HEK293T (cell line): ENCODE results near the gene BBS9.

Source experiments
- CTCF ChIA-PET: fragments of 350-600 bp; formaldehyde crosslinking; extraction: SDS; loops from one replicate; lab custom pipeline; 2021; ENCODE audit warnings: antibody characterized with exemption, inconsistent platforms; lab: Yijun Ruan, JAX
- POLR2A ChIA-PET: fragments of 350-600 bp; formaldehyde crosslinking; extraction: SDS; loops from one replicate; lab custom pipeline; 2020; ENCODE audit warnings: antibody characterized with exemption, inconsistent platforms; lab: Yijun Ruan, JAX
- DNase-seq: peaks from one replicate; pipeline ENCODE4 v3.0.0; 2012; ENCODE audit warnings: mixed read lengths; ENCODE audit errors: extremely low spot score
- ARNT ChIP-seq: fragments of 450-650 bp; IDR thresholded peaks from 2 replicates; pipeline ENCODE4 v1.6.1; 2017; ENCODE audit warnings: mild to moderate bottlenecking
- BHLHE40 ChIP-seq: fragments of 450-650 bp; IDR thresholded peaks from 2 replicates; pipeline ENCODE4 v1.6.1; 2016; ENCODE audit warnings: mild to moderate bottlenecking, moderate library complexity, borderline replicate concordance
- CTBP1 ChIP-seq: fragments of 450-650 bp; IDR thresholded peaks from 2 replicates; pipeline ENCODE4 v1.6.1; 2016; ENCODE audit warnings: borderline replicate concordance
- ELF4 ChIP-seq: fragments of 450-650 bp; IDR thresholded peaks from 2 replicates; pipeline ENCODE4 v1.6.1; 2017; ENCODE audit warnings: antibody characterized with exemption
- FOXA1 ChIP-seq: fragments of 450-650 bp; IDR thresholded peaks from 2 replicates; pipeline ENCODE4 v1.6.1; 2016; ENCODE audit warnings: mild to moderate bottlenecking
- FOXK2 ChIP-seq: fragments of 450-650 bp; IDR thresholded peaks from 2 replicates; pipeline ENCODE4 v1.6.1; 2016; ENCODE audit warnings: mild to moderate bottlenecking
- FOXM1 ChIP-seq: fragments of 450-650 bp; IDR thresholded peaks from 2 replicates; pipeline ENCODE4 v1.6.1; 2017; ENCODE audit warnings: mild to moderate bottlenecking, borderline replicate concordance
- HDGF ChIP-seq: fragments of 450-650 bp; IDR thresholded peaks from 2 replicates; pipeline ENCODE4 v1.6.1; 2017; ENCODE audit warnings: antibody characterized with exemption, borderline replicate concordance
- L3MBTL2 ChIP-seq: fragments of 450-650 bp; conservative IDR thresholded peaks from 2 replicates; pipeline ENCODE4 v1.6.1; 2016; ENCODE audit warnings: mild to moderate bottlenecking
- LEF1 ChIP-seq: fragments of 450-650 bp; IDR thresholded peaks from 2 replicates; pipeline ENCODE4 v1.6.1; 2017; ENCODE audit warnings: mild to moderate bottlenecking, borderline replicate concordance
- NFRKB ChIP-seq: fragments of 450-650 bp; IDR thresholded peaks from 2 replicates; pipeline ENCODE4 v1.6.1; 2016; ENCODE audit warnings: mild to moderate bottlenecking, moderate library complexity
- SP1 ChIP-seq: fragments of 450-650 bp; IDR thresholded peaks from 2 replicates; pipeline ENCODE4 v1.6.1; 2017
- SUZ12 ChIP-seq: fragments of 450-650 bp; IDR thresholded peaks from 2 replicates; pipeline ENCODE4 v1.6.1; 2016; ENCODE audit warnings: mild to moderate bottlenecking
- TARDBP ChIP-seq: fragments of 450-650 bp; IDR thresholded peaks from 2 replicates; pipeline ENCODE4 v1.6.1; 2016
- ZNF384 ChIP-seq: fragments of 450-650 bp; IDR thresholded peaks from 2 replicates; pipeline ENCODE4 v1.6.1; 2016
- TF ChIP-seq, protein P1 (sequence below): fragments of 450-650 bp; IDR thresholded peaks from 2 replicates; pipeline ENCODE4 v1.6.1; 2016

BBS9 gene

DNA sequence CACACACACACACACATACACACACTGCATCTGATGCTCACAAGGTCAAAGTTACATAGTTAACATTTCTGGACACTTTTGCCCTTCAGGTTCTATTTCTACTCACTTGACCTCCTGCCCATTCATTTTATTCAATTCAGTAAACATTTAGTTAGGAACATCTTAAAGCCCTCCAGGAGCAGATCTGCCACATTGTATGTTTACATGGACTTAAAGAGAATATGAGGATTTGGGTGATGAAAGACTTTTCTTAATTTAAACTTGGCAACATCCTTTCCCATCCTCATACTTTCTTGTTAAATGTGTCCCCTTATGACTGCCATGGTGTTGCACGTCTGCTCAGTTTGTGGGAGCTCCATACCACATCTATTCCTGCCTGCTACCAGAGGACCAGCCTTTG is 453.2 kb downstream of the BBS9 start:
- ChIA-PET POLR2A (interaction anchor here (0.5 kb wide), 1 partner anchor 23 kb away, joined by 3 read pairs; no protein-coding TSS in a partner anchor), CTCF (no interaction called here)
- no peak for TF ChIP-seq CTBP1
- TF ChIP-seq SUZ12: no peak
- TF ChIP-seq ZNF384: no peak
- TF ChIP-seq L3MBTL2: no peak
- no peak for TF ChIP-seq ARNT
- TF ChIP-seq BHLHE40: no peak
- TF ChIP-seq ELF4: no peak
- DNase-seq: no peak

DNA sequence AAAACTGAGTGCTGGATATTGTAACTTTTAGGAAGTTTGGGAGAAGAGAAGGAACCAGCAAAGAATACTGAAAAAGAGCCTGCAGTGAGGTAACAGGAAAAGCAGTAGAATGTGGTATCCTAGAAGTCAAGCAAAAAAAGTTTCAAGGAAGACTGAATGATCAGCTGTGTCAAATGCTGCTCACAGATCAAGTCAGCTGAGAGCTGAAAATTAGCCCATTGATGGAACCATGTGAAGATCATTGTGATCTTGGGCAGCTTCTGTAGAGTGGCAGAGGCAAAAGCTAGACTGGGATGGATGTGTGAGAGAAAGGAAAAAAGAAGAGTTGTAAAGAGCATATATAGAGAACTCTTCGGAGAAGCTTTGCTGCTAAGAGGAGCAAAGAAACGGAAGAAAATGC is 460.5 kb downstream of the BBS9 start:
- ChIA-PET CTCF (no interaction called here), POLR2A (no interaction called here)
- DNase-seq: no peak
- TF ChIP-seq FOXM1 (no peak), L3MBTL2 (no peak), BHLHE40 (no peak), HDGF (no peak), TARDBP (no peak), LEF1 (no peak), FOXK2 (no peak), FOXA1 (no peak), SP1 (no peak), NFRKB (no peak), ARNT (no peak), ZNF384 (no peak), CTBP1 (no peak), ELF4 (no peak), SUZ12 (no peak)
- TF ChIP-seq, protein P1, sequence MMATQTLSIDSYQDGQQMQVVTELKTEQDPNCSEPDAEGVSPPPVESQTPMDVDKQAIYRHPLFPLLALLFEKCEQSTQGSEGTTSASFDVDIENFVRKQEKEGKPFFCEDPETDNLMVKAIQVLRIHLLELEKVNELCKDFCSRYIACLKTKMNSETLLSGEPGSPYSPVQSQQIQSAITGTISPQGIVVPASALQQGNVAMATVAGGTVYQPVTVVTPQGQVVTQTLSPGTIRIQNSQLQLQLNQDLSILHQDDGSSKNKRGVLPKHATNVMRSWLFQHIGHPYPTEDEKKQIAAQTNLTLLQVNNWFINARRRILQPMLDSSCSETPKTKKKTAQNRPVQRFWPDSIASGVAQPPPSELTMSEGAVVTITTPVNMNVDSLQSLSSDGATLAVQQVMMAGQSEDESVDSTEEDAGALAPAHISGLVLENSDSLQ: no peak

DNA sequence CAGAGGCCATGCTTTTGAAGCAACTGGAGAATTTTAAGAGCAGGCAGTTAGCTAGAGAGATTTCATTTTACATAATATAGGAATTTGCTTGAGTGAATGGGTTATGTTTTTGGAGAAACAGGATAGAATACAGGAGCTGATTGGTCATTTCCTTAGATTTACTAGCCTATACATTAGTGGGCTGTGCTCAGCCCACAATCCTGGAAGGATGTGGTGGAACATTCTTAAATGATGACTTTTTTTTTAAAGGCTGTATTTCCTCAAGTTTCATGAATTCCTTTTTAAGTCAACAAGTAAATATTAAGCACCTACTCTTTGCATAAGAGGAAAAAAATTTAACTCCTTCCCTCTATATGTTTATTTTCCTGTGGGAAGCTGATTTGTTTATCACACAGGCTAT is 461.6 kb downstream of the BBS9 start:
- POLR2A ChIA-PET: interaction anchor here (1.0 kb wide), 1 partner anchor 12 kb away, joined by 4 read pairs; no protein-coding TSS in a partner anchor
- no peak for TF ChIP-seq LEF1
- no peak for TF ChIP-seq ELF4
- no peak for TF ChIP-seq BHLHE40
- TF ChIP-seq HDGF: no peak
- no peak for TF ChIP-seq FOXK2
- no peak for TF ChIP-seq L3MBTL2
- TF ChIP-seq ZNF384: no peak
- no peak for TF ChIP-seq TARDBP
- TF ChIP-seq SP1: no peak
- TF ChIP-seq FOXM1: no peak
- no peak for TF ChIP-seq NFRKB
- TF ChIP-seq FOXA1: no peak
- TF ChIP-seq CTBP1: no peak
- TF ChIP-seq, protein P1: no peak
- no peak for TF ChIP-seq ARNT
- TF ChIP-seq SUZ12: no peak
- DNase-seq: no peak
- CTCF ChIA-PET: interaction anchor here (1.5 kb wide), 1 partner anchor 82 kb away, joined by 3 read pairs; no protein-coding TSS in a partner anchor

DNA sequence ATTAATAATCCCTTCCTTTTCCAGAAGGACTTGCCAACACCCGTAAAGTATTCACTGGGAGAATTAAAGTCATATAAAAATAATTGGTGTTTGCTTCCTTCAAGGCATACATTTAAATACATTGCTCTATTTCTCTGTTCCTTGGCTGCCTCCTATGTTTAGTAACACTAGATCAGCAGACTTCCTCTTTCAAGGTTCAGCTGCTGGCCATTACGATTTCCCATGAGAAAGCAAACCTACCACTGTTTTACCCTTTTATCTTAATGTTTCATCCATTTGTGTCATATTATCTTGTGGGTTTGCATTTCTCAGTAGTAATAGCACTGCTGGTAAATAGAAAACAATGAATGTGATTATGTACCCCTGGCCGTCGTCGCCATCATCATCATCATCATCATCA is 462.1 kb downstream of the BBS9 start:
- TF ChIP-seq LEF1: no peak
- TF ChIP-seq SP1: no peak
- TF ChIP-seq SUZ12: no peak
- no peak for TF ChIP-seq TARDBP
- TF ChIP-seq FOXM1: no peak
- TF ChIP-seq, protein P1: no peak
- TF ChIP-seq ZNF384: no peak
- TF ChIP-seq CTBP1: no peak
- no peak for TF ChIP-seq ELF4
- no peak for TF ChIP-seq BHLHE40
- no peak for TF ChIP-seq L3MBTL2
- no peak for TF ChIP-seq FOXA1
- no peak for TF ChIP-seq NFRKB
- no peak for TF ChIP-seq FOXK2
- TF ChIP-seq HDGF: no peak
- DNase-seq: no peak
- CTCF ChIA-PET: interaction anchor here (1.5 kb wide), 1 partner anchor 81 kb away, joined by 3 read pairs; no protein-coding TSS in a partner anchor
- POLR2A ChIA-PET: interaction anchor here (1.0 kb wide), 1 partner anchor 13 kb away, joined by 4 read pairs; no protein-coding TSS in a partner anchor

DNA sequence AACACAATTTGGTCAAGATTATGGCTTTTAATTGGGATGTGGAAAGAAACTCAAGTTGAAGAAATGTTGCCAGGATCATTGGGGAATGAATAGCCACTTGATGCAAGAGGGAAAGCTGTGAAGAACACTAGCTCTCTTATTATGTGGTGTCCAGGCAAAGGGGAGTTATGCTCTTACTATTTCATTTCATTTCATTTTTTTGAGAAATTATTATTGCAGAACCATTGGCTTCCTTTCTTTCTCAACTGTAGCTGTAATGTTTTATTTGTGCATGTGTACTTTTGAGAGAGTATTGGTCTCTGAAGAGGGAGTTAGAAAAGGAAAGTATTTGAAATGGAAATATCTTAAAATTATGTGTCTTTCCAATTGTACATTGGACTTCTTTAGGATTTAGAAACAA is 463.4 kb downstream of the BBS9 start:
- TF ChIP-seq NFRKB: no peak
- TF ChIP-seq TARDBP: no peak
- CTCF ChIA-PET: interaction anchor here (1.4 to 1.5 kb wide), 2 partner anchors 80 to 133 kb away, joined by 3 to 4 read pairs; no protein-coding TSS in a partner anchor
- DNase-seq: no peak
- POLR2A ChIA-PET: no interaction called here

DNA sequence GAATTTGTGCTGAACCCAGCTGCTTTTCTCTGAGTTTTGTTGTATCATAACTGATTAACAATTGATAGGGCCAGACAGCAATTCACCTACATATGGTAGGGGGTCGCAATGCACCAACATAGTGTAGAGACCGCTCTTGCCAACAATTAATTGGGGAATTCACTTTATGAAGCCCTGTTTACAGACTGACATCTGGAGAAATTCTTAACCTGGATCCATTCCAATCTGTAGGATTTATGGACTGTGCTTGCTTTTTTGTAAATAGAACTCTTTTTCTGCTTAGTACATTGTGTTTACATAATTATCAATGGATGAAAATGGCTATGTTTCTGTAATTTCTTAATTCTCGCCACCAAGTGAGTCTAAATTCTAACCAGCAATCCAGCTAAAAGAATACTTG is 464.2 kb downstream of the BBS9 start:
- CTCF ChIA-PET: no interaction called here
- TF ChIP-seq TARDBP (no peak), NFRKB (no peak), ARNT (no peak), FOXK2 (no peak), L3MBTL2 (no peak), ELF4 (no peak)
- POLR2A ChIA-PET: no interaction called here
- DNase-seq: no peak

DNA sequence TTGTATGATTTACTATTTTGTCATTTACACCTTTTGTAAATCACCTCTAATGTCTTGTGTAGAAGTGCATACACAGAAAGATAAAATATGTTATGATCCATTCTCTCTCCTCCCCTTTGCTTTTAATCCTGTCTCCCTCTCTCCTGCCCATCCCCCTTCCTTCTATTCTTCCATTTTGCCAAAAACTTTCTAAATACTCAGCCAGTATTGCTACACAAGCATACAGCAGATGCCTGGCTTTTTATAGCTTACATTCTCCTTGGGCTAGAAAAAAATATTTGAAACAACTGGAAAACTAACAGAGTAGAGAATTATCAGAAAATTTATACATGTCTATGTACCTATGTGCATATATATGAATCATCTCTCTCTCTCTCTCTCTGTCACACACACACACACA is 467.3 kb downstream of the BBS9 start:
- CTCF ChIA-PET: no interaction called here
- POLR2A ChIA-PET: no interaction called here
- no peak for DNase-seq
- no peak for TF ChIP-seq NFRKB
- no peak for TF ChIP-seq ARNT
